Kidney glomerular epithelial cell (primary cell): ENCODE measurements around the gene ZNF613.
"Not testable (repeated sequence)": the region's sequence is repeated elsewhere in the genome, so short reads cannot be mapped to it uniquely, and the experiment has no call there.

Experiments
- DNase-seq: peaks from one replicate; lab custom pipeline; 2025; lab: John Stamatoyannopoulos, UW

ZNF613 gene

GRCh38 chr19:51944798-51945552 lies 17.7 kb downstream of the ZNF613 start:
- no peak for DNase-seq

- no peak for DNase-seq
Measured at GRCh38 chr19:51946602-51947001, 19.3 kb downstream of the ZNF613 start.

- DNase-seq: no peak
Measured at GRCh38 chr19:51948975-51949374, 21.7 kb downstream of the ZNF613 start.

- not testable (repeated sequence) for DNase-seq
Measured at GRCh38 chr19:51957846-51958245, 30.6 kb downstream of the ZNF613 start.

- no peak for DNase-seq
Measured at GRCh38 chr19:51959791-51960190, 32.5 kb downstream of the ZNF613 start.

GRCh38 chr19:51960621-51961233 lies 33.5 kb downstream of the ZNF613 start:
- not testable (repeated sequence) for DNase-seq

- no peak for DNase-seq
Measured at GRCh38 chr19:51965583-51965982, 38.3 kb downstream of the ZNF613 start.

- no peak for DNase-seq
Measured at GRCh38 chr19:51970718-51971117, 43.4 kb downstream of the ZNF613 start.

GRCh38 chr19:51971624-51972023 lies 44.4 kb downstream of the ZNF613 start:
- DNase-seq: no peak

- DNase-seq: not testable (repeated sequence)
Measured at GRCh38 chr19:51975787-51976186, 48.5 kb downstream of the ZNF613 start.

GRCh38 chr19:51976852-51977251 lies 49.6 kb downstream of the ZNF613 start:
- DNase-seq: no peak

GRCh38 chr19:51977346-51977745 lies 50.1 kb downstream of the ZNF613 start:
- no peak for DNase-seq

GRCh38 chr19:51978882-51979281 lies 51.6 kb downstream of the ZNF613 start:
- no peak for DNase-seq

GRCh38 chr19:51980116-51980736 lies 53.0 kb downstream of the ZNF613 start:
- peak; percentile 5 for DNase-seq

GRCh38 chr19:51980926-51981325 lies 53.7 kb downstream of the ZNF613 start:
- not testable (repeated sequence) for DNase-seq

GRCh38 chr19:51983361-51983760 lies 56.1 kb downstream of the ZNF613 start:
- DNase-seq: no peak

GRCh38 chr19:51986309-51987291 lies 59.3 kb downstream of the ZNF613 start, which contains the start of gene ZNF350:
Gene ZNF350, minus strand, starts transcription at chr19:51986840. Its CDS starts 12,480 bp downstream, at chr19:51974360.
- DNase-seq: peak; percentile 89

GRCh38 chr19:51993422-51993821 lies 66.2 kb downstream of the ZNF613 start:
- no peak for DNase-seq

GRCh38 chr19:51994048-51994644 lies 66.9 kb downstream of the ZNF613 start:
- DNase-seq: no peak
